ENCODE data around the gene USP24.

USP24 gene

GRCh38 chr1:55214934-55215193 is 300 bp downstream of the USP24 start:
- DNase-seq (ENCODE audit: low read depth) = peak; percentile 51
- H3K4me3 ChIP-seq (ENCODE audit: low read depth, low read length) = peak overlapping the region; percentile 88
- no peak for TF ChIP-seq CTCF (conservative IDR thresholded peaks at IDR 0.05; ENCODE audit: low read depth, low read length)

GRCh38 chr1:55214212-55214933 is 791 bp downstream of the USP24 start:
- H3K4me3 ChIP-seq (ENCODE audit: low read depth, low read length) = peak overlapping the region; percentile 88
- TF ChIP-seq CTCF (conservative IDR thresholded peaks at IDR 0.05; ENCODE audit: low read depth, low read length) = no peak
- DNase-seq (ENCODE audit: low read depth) = no peak

- TF ChIP-seq CTCF (conservative IDR thresholded peaks at IDR 0.05; ENCODE audit: low read depth, low read length) = no peak
- peak overlapping the region; percentile 88 for H3K4me3 ChIP-seq (ENCODE audit: low read depth, low read length)
- DNase-seq (ENCODE audit: low read depth) = no peak
These were observed 1.3 kb downstream of the USP24 start for GRCh38 chr1:55213885-55214211.

- no peak for TF ChIP-seq CTCF (conservative IDR thresholded peaks at IDR 0.05; ENCODE audit: low read depth, low read length)
- DNase-seq (ENCODE audit: low read depth) = no peak
- peak overlapping the region; percentile 88 for H3K4me3 ChIP-seq (ENCODE audit: low read depth, low read length)
These were observed 1.8 kb downstream of the USP24 start for GRCh38 chr1:55213151-55213884.

GRCh38 chr1:55212349-55213150 is 2.6 kb downstream of the USP24 start:
- no peak for DNase-seq (ENCODE audit: low read depth)
- no peak for TF ChIP-seq CTCF (conservative IDR thresholded peaks at IDR 0.05; ENCODE audit: low read depth, low read length)
- H3K4me3 ChIP-seq (ENCODE audit: low read depth, low read length) = no peak overlapping the region

- H3K4me3 ChIP-seq (ENCODE audit: low read depth, low read length) = no peak overlapping the region
- no peak for DNase-seq (ENCODE audit: low read depth)
- no peak for TF ChIP-seq CTCF (conservative IDR thresholded peaks at IDR 0.05; ENCODE audit: low read depth, low read length)
These were observed 3.3 kb downstream of the USP24 start for GRCh38 chr1:55211863-55212262.
